ENCODE measurements around the gene TPM2. TPM values are rescaled to one million over a fixed set of nuclear protein-coding genes. Genes with fewer than 3 reads are reported as not detected.
A peak's percentile ranks its signal among the peaks of the same experiment; 100 is the strongest.

TPM2 gene
- polyA plus RNA-seq, 1 donor from 2014 or later = not detected

DNA sequence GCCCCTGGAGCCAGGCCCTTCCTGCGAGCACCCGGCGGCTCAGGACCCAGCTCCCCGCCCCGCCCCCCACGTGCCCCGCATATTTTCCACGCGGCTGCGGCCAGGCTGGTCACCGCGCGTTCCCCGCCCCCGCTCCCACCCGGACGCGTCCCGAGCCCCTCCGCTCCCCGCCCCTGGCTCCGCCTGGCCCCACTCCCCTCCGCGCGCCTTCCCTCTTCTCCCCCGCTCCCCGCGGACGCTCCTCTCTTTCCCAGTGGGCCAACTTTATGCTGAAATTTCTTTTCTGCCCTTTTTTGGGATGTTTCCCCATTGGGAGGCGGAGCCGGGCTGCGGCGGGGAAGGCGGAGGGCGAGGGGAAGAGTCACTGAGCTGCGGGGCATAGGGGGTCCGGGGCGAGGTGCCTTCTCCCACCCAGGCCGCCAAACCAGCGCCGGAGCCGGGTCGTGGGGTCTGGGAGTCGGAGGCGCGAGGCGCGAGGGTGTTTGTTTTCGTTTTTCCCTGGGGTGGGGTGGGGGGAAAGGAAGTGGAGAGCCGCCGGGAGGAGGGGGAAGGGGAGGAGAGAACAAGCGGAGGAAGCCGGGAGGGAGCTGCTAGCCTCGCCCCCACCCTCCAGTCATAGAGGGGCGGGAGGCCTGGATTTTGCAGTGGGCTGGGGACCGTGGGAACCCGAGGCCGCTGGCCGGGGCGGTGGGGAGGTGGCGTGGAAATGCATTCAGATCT lies 1.0 kb upstream of the TPM2 start:
- H3K9me3 Mint-ChIP-seq = no peaks in the 10 kb centered on the region
- H3K4me1 Mint-ChIP-seq = peaks cover 0 to 6% (median 5%) of the 10 kb centered on the region in 3 donors
- H3K4me3 Mint-ChIP-seq = peak overlapping the region; percentile 83 to 92 (median 92)
- H3K27me3 Mint-ChIP-seq = no peaks in the 10 kb centered on the region
- H3K36me3 Mint-ChIP-seq = no peaks in the 10 kb centered on the region
- H3K27ac Mint-ChIP-seq = peak overlapping the region in 2 of 3 donors; percentile 65 to 73

GRCh38 chr9:35690294-35690613 lies 529 bp upstream of the TPM2 start:
- Mint-ChIP-seq H3K4me3 (peak overlapping the region; percentile 71 to 92 (median 88)), H3K27me3 (no peaks in the 10 kb centered on the region), H3K36me3 (no peaks in the 10 kb centered on the region), H3K9me3 (no peaks in the 10 kb centered on the region), H3K27ac (peak overlapping the region in 1 of 3 donors; percentile 73), H3K4me1 (peaks cover 0 to 6% (median 5%) of the 10 kb centered on the region in 3 donors)

DNA sequence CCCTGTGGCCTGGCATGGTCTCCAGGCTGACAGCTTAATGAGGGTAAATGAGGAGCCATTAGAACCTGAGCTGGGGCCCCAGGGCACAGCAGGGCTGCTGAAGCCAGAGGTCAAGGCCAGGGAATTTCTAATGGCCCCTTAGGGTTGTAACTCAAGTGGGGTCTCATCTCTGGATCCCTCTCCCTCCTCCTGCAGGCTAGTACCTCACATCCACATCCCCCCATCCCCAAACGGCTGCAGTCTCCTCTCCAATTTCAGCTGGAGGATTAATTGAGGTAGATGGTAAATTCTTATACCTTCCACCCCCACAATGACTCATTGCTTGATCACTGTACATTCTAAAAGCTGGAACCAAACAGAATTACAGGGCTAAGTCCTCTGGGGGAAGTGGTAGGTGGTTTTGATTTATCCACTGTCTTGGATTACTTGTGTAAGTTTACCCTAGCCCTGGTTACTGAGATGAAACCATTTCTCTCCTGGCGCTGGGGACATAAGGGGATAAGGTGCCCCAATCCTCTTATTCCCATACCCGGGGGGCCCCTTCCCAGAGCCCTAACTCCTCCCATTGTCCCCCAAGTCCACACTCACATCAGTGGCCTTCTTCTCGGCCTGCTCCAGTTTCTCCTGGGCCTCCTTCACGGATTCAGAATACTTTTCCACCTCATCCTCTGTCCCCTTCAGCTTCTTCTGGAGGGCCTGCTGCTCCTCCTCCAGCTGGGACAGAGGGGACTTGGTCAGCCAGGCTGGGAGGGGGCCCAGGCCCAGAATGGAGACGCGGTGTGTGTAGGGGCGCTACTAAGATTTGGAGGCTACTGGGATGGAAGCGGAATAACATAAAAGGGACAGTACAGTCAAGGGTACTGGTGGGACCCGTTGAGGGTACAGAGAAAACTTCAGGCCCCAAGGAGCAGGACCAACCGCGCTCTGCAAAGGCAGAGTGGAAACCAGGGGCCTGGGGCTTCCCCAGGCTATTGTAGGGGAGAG lies 875 bp downstream of the TPM2 start:
- Mint-ChIP-seq H3K4me1 (peaks cover 0 to 6% (median 4%) of the 10 kb centered on the region in 3 donors), H3K9me3 (no peaks in the 10 kb centered on the region), H3K27ac (peak overlapping the region in 1 of 3 donors; percentile 31), H3K36me3 (peaks cover 1% of the 10 kb centered on the region), H3K27me3 (no peaks in the 10 kb centered on the region), H3K4me3 (peak overlapping the region; percentile 30 to 81 (median 70))

DNA sequence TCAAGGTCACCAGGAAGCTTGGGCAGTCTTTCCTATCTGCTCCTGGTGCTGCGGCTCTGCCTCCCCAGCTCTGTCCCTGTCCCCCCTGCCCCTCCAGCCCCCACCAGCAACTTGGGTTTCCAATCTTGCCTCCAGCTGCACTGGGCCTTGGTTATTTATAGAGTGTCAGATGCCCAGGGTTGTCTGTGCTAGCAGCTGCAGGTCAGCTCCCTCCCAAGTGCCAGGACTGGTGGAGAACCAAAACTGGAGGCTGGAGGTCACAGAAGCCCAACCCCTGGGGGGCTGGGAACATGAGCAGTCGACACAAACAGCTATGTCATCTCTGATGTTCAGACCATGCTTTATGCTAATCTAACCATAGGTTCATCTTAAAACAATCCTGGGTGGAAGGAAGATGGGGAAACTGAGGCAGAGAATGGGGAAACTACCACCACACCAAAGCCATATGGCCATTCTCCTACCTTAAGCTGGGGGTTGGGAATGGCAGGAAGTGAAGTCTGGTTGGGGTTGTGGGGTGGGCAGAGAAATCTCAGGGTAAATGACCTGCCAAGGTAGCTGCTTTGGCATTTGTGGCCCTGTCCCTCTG lies 1.7 kb downstream of the TPM2 start:
- Mint-ChIP-seq H3K4me1 (peaks cover 0 to 7% (median 4%) of the 10 kb centered on the region in 3 donors), H3K27me3 (no peaks in the 10 kb centered on the region), H3K36me3 (peaks cover 1% of the 10 kb centered on the region), H3K27ac (peak overlapping the region in 1 of 3 donors; percentile 31), H3K4me3 (peak overlapping the region in 2 of 4 donors; percentile 5 to 68), H3K9me3 (no peaks in the 10 kb centered on the region)

- Mint-ChIP-seq H3K4me1 (peaks cover 0 to 9% (median 5%) of the 10 kb centered on the region in 3 donors), H3K4me3 (peak overlapping the region in 1 of 4 donors; percentile 64), H3K27ac (no peak overlapping the region), H3K36me3 (peaks cover 1% of the 10 kb centered on the region), H3K9me3 (no peaks in the 10 kb centered on the region), H3K27me3 (no peaks in the 10 kb centered on the region)
Measured at GRCh38 chr9:35687306-35687705, 2.4 kb downstream of the TPM2 start.

- Mint-ChIP-seq H3K27ac (peak overlapping the region in 1 of 3 donors; percentile 39), H3K9me3 (no peaks in the 10 kb centered on the region), H3K36me3 (peaks cover 1% of the 10 kb centered on the region), H3K4me3 (peak overlapping the region in 1 of 4 donors; percentile 64), H3K4me1 (peaks cover 0 to 7% (median 4%) of the 10 kb centered on the region in 3 donors), H3K27me3 (no peaks in the 10 kb centered on the region)
Measured at GRCh38 chr9:35686222-35687203, 3.2 kb downstream of the TPM2 start.

DNA sequence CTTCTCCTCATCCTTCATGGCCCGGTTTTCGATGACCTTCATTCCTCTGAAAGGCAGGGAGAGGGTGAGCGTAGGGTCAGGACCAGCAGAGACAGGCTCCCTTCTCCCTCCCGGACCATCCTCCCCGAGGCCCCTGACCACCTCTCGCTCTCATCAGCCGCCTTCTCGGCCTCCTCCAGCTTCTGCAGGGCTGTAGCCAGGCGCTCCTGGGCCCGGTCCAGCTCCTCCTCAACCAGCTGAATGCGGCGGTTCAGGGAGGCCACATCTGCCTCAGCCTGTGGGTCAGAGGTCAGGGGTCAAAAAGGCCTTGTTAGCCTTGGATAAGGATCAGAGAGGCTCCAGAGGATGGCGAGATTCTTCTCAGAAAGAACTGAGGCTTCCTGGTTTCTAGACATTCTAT lies 4.2 kb downstream of the TPM2 start:
- no peak overlapping the region for H3K27ac Mint-ChIP-seq
- H3K36me3 Mint-ChIP-seq = peaks cover 1% of the 10 kb centered on the region
- peaks cover 8 to 14% (median 11%) of the 10 kb centered on the region in 3 donors for H3K4me1 Mint-ChIP-seq
- no peaks in the 10 kb centered on the region for H3K27me3 Mint-ChIP-seq
- H3K4me3 Mint-ChIP-seq = peak overlapping the region in 1 of 4 donors; percentile 47
- no peaks in the 10 kb centered on the region for H3K9me3 Mint-ChIP-seq

DNA sequence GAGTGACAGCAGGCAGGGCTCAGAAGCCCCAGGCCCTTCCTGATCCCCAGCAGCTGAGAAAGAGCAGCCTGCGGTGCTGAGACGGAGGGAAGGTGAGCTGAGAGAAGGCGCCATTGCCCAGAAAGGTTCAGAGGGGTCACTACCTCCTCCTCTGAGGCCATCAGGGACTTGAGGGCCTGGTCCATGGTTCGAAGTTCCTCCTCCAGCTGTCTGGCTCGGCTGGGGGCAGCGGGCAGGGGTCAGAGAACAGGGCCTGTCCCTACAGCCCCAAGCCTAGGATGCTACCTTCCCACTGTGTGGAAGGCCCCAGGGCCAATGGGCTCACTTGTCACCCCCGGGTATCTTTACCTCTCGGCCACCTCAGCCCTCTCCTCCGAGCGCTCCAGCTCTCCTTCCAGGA lies 4.8 kb downstream of the TPM2 start:
- no peak overlapping the region for H3K27ac Mint-ChIP-seq

DNA sequence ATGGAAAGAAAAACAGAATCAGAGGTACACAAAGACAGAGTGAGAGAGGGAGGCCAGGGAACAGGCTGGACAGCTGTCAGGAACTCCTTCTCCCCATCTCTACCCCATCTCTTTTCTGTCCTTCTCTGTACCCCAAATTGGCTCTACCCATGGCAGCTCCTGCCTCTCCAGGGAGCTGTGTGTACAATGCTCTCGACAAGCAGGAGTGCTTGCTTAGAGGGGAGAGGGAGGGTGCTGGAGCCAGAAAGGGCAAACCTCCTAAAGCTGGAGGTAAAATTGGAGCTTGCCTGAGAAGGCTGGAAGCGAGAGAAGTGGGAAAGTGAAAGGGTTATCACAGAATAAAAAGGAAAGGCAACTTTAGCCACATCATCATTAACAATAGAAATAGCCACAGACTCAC lies 6.4 kb downstream of the TPM2 start:
- no peak overlapping the region for H3K4me3 Mint-ChIP-seq
- H3K4me1 Mint-ChIP-seq = peaks cover 15 to 21% (median 21%) of the 10 kb centered on the region in 3 donors
- no peaks in the 10 kb centered on the region for H3K27me3 Mint-ChIP-seq
- peaks cover 3% of the 10 kb centered on the region for H3K36me3 Mint-ChIP-seq
- peak overlapping the region in 1 of 3 donors; percentile 45 for H3K27ac Mint-ChIP-seq
- no peaks in the 10 kb centered on the region for H3K9me3 Mint-ChIP-seq

More for the DNA sequence above, 4.8 kb downstream of the TPM2 start:
- Mint-ChIP-seq H3K4me3 (no peak overlapping the region), H3K27me3 (no peaks in the 10 kb centered on the region), H3K36me3 (peaks cover 1% of the 10 kb centered on the region), H3K4me1 (peaks cover 14 to 20% (median 17%) of the 10 kb centered on the region in 3 donors), H3K9me3 (no peaks in the 10 kb centered on the region)

- Mint-ChIP-seq H3K27ac (peak overlapping the region in 1 of 3 donors; percentile 17), H3K27me3 (no peaks in the 10 kb centered on the region), H3K4me1 (peaks cover 15 to 21% (median 21%) of the 10 kb centered on the region in 3 donors), H3K9me3 (no peaks in the 10 kb centered on the region), H3K4me3 (no peak overlapping the region), H3K36me3 (peaks cover 3% of the 10 kb centered on the region)
Measured at GRCh38 chr9:35682520-35683315, 7.0 kb downstream of the TPM2 start.

- peak overlapping the region in 1 of 3 donors; percentile 16 for H3K27ac Mint-ChIP-seq
- no peak overlapping the region for H3K4me3 Mint-ChIP-seq
- H3K27me3 Mint-ChIP-seq = no peaks in the 10 kb centered on the region
- H3K9me3 Mint-ChIP-seq = no peaks in the 10 kb centered on the region
- peaks cover 21% of the 10 kb centered on the region in 3 donors for H3K4me1 Mint-ChIP-seq
- H3K36me3 Mint-ChIP-seq = peaks cover 6% of the 10 kb centered on the region
Measured at GRCh38 chr9:35682051-35682450, 7.7 kb downstream of the TPM2 start.

- peak overlapping the region in 1 of 4 donors; percentile 70 for H3K4me3 Mint-ChIP-seq
- H3K27me3 Mint-ChIP-seq = peaks cover 2% of the 10 kb centered on the region
- peaks cover 6% of the 10 kb centered on the region for H3K36me3 Mint-ChIP-seq
- peaks cover 21 to 23% (median 22%) of the 10 kb centered on the region in 3 donors for H3K4me1 Mint-ChIP-seq
- peak overlapping the region in 1 of 3 donors; percentile 77 for H3K27ac Mint-ChIP-seq
- H3K9me3 Mint-ChIP-seq = no peaks in the 10 kb centered on the region
Measured at GRCh38 chr9:35681341-35682002, 8.3 kb downstream of the TPM2 start.
